SU-DHL-6 (cell line): ENCODE data around the gene DAPK2.

Experiments
- CTCF ChIP-seq: fragments of 200-600 bp; sonication (generic); IDR thresholded peaks from one replicate; pipeline ENCODE4 v1.5.1; 2017; ENCODE audit warnings: antibody characterized with exemption, mild to moderate bottlenecking, low read length, moderate library complexity; ENCODE audit not compliant: insufficient read depth, poor library complexity, severe bottlenecking
- EZH2phosphoT487 ChIP-seq: fragments of 200-600 bp; sonication (generic), shearing (Covaris generic); conservative IDR thresholded peaks from 2 replicates; pipeline ENCODE4 v1.6.1; 2018; ENCODE audit warnings: mild to moderate bottlenecking, antibody characterized with exemption, low read length, moderate library complexity, mixed read lengths

- TF ChIP-seq EZH2phosphoT487 (no peak), CTCF (no peak)
Observed at GRCh38 chr15:63869371-63870042, 176.8 kb downstream of the DAPK2 start.
